Measurements from ENCODE around the gene CLSTN2. TPM values are rescaled to one million over a fixed set of nuclear protein-coding genes. Genes with fewer than 3 reads are reported as not detected.

Gene CLSTN2
- total and polyA plus RNA-seq, 2 of the 4 experiments (the other 2 are of a cell fraction): under 0.01 to 0.07 TPM

GRCh38 chr3:140494970-140495369, 560.0 kb downstream of the CLSTN2 start:
- no peak overlapping the region for H2AK5ac ChIP-seq (ENCODE audit: low read depth, low read length)
- H3K23ac ChIP-seq (ENCODE audit: low read depth, low read length): no peak overlapping the region
- H3K9me3 ChIP-seq (ENCODE audit: control insufficient read depth, insufficient read depth, low read length): 0 out of 2 replicates have a peak, but pooled peaks cover 2% of the 10 kb centered on the region
- H2AFZ ChIP-seq (replicated peaks; ENCODE audit: low read length, poor library complexity): no peak overlapping the region
- H3K14ac ChIP-seq (replicated peaks; ENCODE audit: low read depth, low read length): no peak overlapping the region
- H3K4ac ChIP-seq (ENCODE audit: low read depth, low read length): no peak overlapping the region
- dilution Hi-C loops (cut with HindIII; ENCODE audit: low sequenced_read_pairs, unreplicated experiment): no loop called here
- CTCF ChIA-PET: no interaction called here
- H2BK20ac ChIP-seq (ENCODE audit: low read depth, low read length): no peak overlapping the region
- in situ Hi-C loops (cut with MboI; ENCODE audit: low sequenced_read_pairs): no loop called here
- no peaks in the 10 kb centered on the region for H3K9me1 ChIP-seq (ENCODE audit: insufficient read depth, low read length)
- H3K27me3 ChIP-seq (ENCODE audit: control insufficient read depth, insufficient read depth, low read length): no peaks in the 10 kb centered on the region
- no TSS peak for BruUV-seq (replicated peaks)
- H3K27ac ChIP-seq (ENCODE audit: insufficient read depth, low read length): no peak overlapping the region
- ATAC-seq (ENCODE audit: low read depth) (no peak), DNase-seq (no peak)
- H3K79me1 ChIP-seq (ENCODE audit: low read depth in 1 of 2, low read length in 2 of 2): no peaks in the 10 kb centered on the region
- no peak overlapping the region for H2BK120ac ChIP-seq (ENCODE audit: low read depth, low read length)
- no peaks in the 10 kb centered on the region for H4K20me1 ChIP-seq (ENCODE audit: insufficient read depth, low read length)
- H4K91ac ChIP-seq (ENCODE audit: insufficient read depth, low read depth, low read length): no peak overlapping the region
- intact Hi-C loops (cut with micrococcal nuclease): no loop called here
- no peak overlapping the region for H4K5ac ChIP-seq (ENCODE audit: low read depth, low read length)
- no CpG with 5 or more reads among the region's 2 CpGs for WGBS, 2 experiments (ENCODE audit: extremely low coverage in 2 of 2, insufficient read length in 1 of 2)
- no peak overlapping the region for H3K4me3 ChIP-seq (ENCODE audit: insufficient read depth, low read depth, low read length)
- no peak overlapping the region for H2BK15ac ChIP-seq (ENCODE audit: low read depth, low read length)
- H4K8ac ChIP-seq (ENCODE audit: low read depth in 2 of 2, low read length in 2 of 2): no peak overlapping the region
- H2AK9ac ChIP-seq (replicated peaks; ENCODE audit: low read depth, low read length, poor library complexity): no peak overlapping the region
- H3K9ac ChIP-seq (ENCODE audit: low read depth, low read length): no peak overlapping the region
- no peak overlapping the region for H3K18ac ChIP-seq (ENCODE audit: low read depth, low read length)
- no peak for TF ChIP-seq BHLHE40 (IDR thresholded peaks at IDR 0.05; ENCODE audit: low read depth, low read length)
- TF ChIP-seq RCOR1 (IDR thresholded peaks at IDR 0.05; ENCODE audit: insufficient replicate concordance, low read length): no peak
- TF ChIP-seq MAFK (IDR thresholded peaks at IDR 0.05; ENCODE audit: low read depth, low read length): no peak
- TF ChIP-seq ELK1 (IDR thresholded peaks at IDR 0.05; ENCODE audit: borderline replicate concordance, low read depth, low read length): no peak
- no peak for TF ChIP-seq CTCF (conservative IDR thresholded peaks at IDR 0.05; ENCODE audit: low read depth, low read length)
- TF ChIP-seq CHD1 (IDR thresholded peaks at IDR 0.05; ENCODE audit: low read depth, low read length): no peak
- no peak for TF ChIP-seq RFX5 (IDR thresholded peaks at IDR 0.05; ENCODE audit: low read depth, low read length)
- no peak for TF ChIP-seq FOS (IDR thresholded peaks at IDR 0.05; ENCODE audit: low read depth, low read length)
- no peak for TF ChIP-seq MXI1 (IDR thresholded peaks at IDR 0.05; ENCODE audit: borderline replicate concordance, low read depth, low read length)
- TF ChIP-seq POLR2A (IDR thresholded peaks at IDR 0.05; ENCODE audit: low read depth, low read length): no peak
- no peak for TF ChIP-seq RAD21 (IDR thresholded peaks at IDR 0.05; ENCODE audit: low read length)
- no peak for TF ChIP-seq CEBPB (IDR thresholded peaks at IDR 0.05; ENCODE audit: low read depth, low read length)
- TF ChIP-seq USF2 (IDR thresholded peaks at IDR 0.05; ENCODE audit: low read depth, low read length): no peak
- TF ChIP-seq MAZ (IDR thresholded peaks at IDR 0.05; ENCODE audit: borderline replicate concordance, low read depth, low read length): no peak
- TF ChIP-seq SMC3 (IDR thresholded peaks at IDR 0.05; ENCODE audit: low read depth, low read length): no peak
- H3K4me2 ChIP-seq (ENCODE audit: low read depth, low read length): no peak overlapping the region
- no peaks in the 10 kb centered on the region for H3K4me1 ChIP-seq (ENCODE audit: control insufficient read depth, insufficient read depth, low read length)
- H2BK5ac ChIP-seq (ENCODE audit: low read depth, low read length, poor library complexity, severe bottlenecking): no peak overlapping the region
- no peak overlapping the region for H3K56ac ChIP-seq (ENCODE audit: extremely low read depth, insufficient read depth, low read length)
- POLR2A ChIA-PET (ENCODE audit: unreplicated experiment): no interaction called here
- H3K36me3 ChIP-seq (ENCODE audit: control insufficient read depth, insufficient read depth, low read length): no peaks in the 10 kb centered on the region

Data from IMR-90 (cell line).